ENCODE measurements around the gene EXOSC10.

- TF ChIP-seq POLR2A (IDR thresholded peaks at IDR 0.05): no peak
- no peak for TF ChIP-seq CTCF (IDR thresholded peaks at IDR 0.05)
Measured at GRCh38 chr1:11054181-11054580, 45.5 kb downstream of the EXOSC10 start.

Data from prostate gland (tissue), 2 donors.